ENCODE data around the gene BAIAP3.

Gene BAIAP3

DNA sequence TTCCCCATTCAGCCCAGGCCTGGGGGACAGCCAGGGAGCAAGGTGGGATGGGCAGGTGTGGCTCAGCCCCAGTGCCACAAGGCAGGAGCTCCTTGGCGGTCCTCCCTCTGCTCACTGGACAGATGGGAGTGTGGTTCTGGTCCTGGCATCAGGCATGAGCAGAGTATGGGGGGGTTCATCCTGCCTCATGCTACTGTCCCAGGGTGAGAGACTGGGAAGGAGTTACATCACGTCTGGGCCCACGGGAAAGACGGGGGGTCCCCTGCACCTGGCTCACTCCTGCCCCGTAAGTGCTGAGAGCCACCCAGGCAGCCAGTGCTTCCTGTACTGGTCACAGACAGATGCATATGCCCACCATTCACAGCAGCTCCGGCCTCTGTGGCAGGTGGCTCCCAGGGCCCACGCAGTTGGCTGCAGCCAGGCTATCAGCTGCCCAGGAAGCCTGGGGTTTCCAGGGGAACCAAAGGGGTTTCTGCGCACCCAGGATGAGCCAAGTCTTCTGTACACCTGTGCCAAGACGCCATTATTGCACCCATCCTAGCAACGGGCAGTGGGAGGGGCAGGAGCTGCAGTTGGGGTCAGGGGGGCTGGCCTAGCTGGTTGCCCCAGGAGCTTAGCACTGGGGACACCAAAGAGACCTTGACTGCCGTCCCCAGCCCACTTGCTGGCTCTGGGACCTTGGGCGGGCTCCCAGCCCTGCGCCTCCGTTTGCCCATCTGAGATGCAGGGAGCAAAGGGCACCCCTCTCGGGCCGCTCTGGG, 1.9 kb downstream of the BAIAP3 start:
- no peak for DNase-seq

DNA sequence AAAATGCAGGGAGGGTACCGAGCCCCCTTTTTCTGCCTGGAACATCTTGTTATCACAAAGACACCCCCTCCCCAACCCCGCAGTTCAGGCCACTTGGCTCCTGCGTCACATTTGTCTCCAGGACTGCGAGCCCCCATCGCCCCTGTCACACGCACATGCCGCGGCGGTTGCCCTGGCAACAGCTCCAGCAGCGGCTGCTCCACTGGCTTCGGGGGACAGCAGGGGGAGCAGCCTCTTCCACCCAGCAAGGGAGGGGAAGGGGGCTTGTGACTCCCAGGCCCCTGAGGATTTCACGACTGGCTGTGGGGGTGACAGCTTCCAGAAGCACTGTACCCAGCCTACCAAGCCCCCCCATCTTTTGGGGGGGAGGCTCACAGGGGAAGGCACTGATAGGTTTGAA, 2.6 kb downstream of the BAIAP3 start:
- DNase-seq, result peak; percentile 31

DNA sequence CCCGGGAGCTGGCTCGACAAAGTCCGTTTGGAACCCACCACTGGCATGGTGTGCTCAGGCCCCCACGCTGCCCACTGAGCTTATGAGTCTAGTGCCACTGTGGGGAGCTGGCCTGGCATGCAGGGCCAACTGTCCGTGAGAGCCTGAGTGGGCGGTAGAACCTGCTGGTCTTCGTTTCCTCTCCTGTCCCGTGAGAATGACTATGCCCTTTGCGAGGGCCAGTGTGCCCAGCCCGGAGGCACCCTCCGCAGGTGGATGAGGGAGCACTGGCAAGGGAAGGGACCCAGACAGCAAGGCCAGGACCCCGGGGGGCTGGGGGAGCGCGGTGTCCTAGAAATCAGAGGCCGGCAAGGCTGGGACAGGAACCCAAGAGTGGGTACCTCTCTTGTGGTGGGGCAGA, 3.2 kb downstream of the BAIAP3 start:
- no peak for DNase-seq

DNA sequence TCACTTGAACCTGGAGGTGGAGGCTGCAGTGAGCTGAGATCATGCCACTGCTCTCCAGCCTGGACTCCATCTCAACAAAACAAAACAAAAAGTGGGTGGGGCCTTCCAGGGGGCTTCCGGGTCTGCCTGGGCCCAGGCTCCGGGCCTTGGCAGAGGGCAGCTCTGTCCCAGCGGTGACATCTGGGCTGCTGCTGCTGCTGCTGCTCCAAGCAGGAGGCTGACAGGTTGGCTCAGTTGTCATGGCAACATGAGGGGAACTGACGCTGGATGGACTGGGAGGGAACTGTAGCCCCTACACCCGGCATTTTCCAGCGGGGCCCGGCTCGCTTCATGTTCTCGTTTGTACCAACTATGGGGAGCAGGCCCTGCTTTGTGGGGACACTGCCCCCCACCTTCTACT, 4.0 kb downstream of the BAIAP3 start:
- DNase-seq, result peak; percentile 39

DNA sequence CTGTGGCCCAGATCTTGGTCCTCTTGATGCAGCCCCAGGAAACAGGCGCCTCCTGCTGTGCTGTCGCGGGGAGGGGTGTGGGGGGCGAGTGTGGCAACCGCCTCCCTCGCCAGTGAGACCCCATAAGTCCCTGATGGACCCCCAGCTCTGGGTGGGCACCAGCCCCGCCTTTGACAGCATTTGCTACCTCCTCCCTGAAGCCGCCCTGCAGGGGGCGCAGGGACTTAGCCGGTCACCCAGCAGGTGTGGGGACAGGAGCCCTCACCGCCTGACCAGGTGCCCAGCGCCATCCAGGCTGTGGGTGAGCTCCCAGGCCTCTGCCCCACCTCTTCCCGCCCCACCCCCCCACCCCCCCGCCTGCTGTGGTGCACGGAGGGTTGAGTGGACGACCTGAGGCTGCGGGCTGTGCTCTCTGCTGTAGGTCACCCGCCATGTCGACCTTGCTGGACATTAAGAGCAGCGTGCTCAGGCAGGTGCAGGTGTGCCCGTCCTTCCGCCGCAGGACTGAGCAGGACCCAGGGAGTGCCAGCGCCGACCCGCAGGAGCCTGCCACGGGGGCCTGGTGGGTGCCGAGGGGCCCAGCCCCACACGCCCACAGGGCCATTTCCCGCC, 4.8 kb downstream of the BAIAP3 start:
- DNase-seq, result peak; percentile 75

DNA sequence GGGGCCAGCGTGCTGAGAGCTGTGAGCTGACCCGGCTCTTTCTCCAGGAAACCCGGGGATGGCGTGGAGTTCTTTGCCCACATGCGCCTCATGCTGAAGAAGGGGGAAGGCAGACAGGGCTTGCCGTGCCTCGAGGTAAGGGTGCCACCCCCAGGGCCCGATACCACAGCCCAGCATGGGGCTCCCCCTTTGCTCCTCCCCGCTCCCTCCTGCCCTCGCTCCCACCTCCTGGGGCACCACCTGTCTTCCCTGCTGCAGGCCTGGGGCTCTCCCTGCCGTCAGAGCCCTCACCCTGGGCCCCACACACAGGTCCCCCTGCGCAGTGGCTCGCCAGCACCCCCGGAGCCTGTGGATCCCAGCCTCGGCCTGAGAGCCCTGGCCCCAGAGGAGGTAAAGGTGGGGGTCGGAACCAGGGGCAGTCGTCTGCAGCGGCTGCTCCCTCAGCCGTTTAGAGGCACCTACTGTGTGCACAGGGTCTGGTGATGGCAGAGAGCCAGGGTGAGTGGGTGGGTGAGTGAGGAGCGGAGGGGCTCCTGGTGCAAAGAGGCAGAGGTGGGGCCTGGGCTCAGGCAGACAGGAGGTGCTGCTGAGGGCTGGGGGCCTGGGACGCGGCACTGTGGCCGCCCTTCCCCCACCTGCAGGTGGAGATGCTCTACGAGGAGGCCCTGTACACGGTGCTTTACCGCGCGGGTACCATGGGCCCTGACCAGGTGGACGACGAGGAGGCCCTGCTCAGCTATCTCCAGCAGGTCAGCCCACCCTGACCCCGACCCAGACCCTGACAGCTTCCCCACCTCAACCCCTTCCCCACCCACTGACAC, 5.6 kb downstream of the BAIAP3 start:
- no peak for DNase-seq

GRCh38 chr16:1340730-1341494, 7.5 kb downstream of the BAIAP3 start:
- DNase-seq, result no peak

GRCh38 chr16:1341495-1342420, 8.3 kb downstream of the BAIAP3 start:
- DNase-seq, result no peak

DNA sequence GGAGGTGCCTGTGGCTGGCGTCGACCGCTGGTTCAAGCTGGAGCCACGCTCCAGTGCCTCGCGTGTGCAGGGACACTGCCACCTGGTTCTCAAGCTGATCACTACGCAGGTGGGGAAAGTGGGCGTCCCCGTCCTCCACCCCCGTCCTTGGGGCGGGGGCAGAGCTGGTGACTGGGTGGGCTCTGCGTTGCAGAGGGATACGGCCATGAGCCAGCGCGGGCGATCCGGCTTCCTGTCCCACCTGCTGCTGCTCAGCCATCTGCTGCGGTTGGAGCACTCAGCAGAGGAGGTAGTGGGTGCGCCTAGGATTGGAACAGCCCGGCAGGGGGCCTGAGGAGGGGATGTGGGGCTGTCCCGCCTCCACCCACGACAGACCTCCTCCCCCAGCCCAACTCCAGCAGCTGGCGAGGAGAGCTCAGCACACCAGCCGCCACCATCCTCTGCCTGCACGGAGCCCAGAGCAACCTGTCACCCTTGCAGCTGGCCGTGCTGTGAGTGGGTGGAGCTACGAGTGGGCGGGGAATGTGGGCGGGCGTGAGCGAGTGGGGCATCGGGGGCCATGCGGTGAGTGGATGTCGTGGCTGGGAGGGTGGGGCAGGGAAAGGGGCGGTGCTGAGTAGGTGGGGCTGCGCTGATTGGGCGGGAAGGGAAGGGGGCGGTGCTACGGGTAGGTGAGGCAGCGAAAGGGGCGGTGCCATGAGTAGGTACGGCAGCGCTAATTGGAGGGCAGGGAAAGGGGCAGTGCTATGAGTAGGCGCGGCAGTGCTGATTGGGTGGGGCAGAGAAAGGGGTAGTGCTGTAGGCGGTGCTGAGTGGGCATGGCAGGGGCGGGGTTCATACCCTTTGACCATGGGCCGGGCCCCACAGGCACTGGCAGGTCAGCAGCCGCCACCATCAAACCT, 9.3 kb downstream of the BAIAP3 start:
- peak; percentile 100 for DNase-seq

DNA sequence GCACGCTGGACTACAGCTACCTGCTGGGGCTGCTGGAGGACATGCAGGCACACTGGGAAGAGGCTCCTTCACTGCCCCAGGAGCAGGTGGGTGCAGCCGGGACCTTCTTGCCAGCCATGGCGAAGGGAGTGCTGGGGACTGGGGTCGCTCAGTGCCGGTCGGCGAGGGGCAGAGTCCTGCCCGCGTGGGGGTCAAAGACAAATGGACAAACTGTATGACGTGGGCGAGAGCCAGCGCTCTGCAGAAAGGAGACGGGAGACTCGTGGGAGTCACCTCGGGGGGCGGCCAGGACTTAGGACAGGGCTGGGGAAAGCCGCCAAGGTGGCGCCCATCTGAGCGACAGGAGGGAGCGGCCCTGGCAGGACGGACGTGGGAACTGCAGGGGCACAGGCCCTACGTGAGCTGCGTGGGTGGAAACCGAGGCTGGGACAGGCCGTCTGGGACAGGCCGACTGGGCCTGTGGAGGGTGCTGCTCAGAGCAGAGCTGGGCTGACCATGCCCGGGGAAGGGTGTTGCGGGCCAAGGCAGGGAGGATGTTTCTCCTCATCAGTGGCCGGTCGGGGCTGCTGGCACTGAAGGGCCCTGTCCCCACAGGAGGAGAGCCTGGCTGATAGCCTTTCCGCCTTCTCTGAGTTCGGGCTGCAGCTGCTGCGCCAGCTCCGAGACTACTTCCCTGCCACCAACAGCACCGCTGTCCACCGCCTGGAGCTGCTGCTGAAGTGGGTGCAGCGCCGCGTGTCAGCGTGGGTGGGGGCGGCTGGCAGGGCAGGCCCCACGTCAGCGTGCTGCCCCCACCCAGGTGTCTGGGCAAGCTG, 10.2 kb downstream of the BAIAP3 start:
- peak; percentile 25 for DNase-seq

DNA sequence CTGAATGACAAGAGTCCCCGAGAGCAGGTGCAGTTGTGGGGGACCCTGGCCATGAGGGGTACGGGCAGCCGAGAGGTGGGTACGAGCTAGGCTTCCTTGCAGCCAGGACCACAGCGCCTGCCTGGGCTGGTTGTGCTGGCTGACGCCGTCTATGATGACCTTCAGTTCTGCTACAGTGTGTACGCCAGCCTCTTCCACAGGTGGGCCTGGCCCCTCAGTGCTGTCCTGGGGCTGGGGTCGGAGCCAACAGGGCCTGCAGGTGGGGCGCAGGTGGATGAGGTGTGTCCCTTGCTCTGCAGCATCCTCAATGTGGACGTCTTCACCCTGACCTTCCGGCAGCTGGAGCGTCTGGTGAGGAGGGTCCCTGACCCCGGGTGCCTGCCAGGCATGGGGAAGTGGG, 11.1 kb downstream of the BAIAP3 start:
- no peak for DNase-seq

GRCh38 chr16:1345087-1345486, 11.6 kb downstream of the BAIAP3 start:
- no peak for DNase-seq

GRCh38 chr16:1345651-1346421, 12.4 kb downstream of the BAIAP3 start:
- DNase-seq, result no peak

- DNase-seq, result peak; percentile 53
Observed at GRCh38 chr16:1346422-1347285, 13.2 kb downstream of the BAIAP3 start.

DNA sequence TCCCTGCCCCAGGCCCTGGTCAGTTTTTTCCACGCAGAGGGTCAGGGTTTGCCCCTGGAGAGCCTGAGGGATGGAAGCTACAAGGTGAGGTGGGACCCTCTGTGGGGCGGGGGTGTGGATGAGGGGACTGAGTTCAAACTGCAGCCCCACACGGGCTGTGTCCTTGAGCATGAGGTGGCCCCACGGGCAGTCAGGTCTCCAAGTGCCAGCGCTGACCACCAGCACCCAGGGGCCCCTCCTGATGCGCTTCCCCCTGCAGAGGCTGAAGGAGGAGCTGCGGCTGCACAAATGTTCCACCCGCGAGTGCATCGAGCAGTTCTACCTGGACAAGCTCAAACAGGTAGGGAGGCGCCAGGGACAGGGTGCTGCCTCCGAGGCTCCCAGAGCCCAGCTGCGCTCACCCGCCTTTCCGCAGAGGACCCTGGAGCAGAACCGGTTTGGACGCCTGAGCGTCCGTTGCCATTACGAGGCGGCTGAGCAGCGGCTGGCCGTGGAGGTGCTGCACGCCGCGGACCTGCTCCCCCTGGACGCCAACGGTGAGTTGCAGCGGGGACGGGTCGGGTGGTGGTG, 13.9 kb downstream of the BAIAP3 start:
- DNase-seq, result no peak

DNA sequence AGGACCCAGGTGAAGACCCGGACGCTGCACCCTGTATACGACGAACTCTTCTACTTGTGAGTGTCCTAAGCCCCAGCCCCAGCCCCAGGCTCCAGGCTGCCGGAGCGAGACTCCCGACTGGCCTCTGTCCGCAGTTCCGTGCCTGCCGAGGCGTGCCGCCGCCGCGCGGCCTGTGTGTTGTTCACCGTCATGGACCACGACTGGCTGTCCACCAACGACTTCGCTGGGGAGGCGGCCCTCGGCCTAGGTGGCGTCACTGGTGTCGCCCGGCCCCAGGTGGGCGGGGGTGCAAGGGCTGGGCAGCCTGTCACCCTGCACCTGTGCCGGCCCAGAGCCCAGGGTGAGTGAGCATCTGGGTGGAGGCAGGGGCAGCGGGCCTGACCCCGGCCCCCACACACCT, 14.5 kb downstream of the BAIAP3 start:
- no peak for DNase-seq

GRCh38 chr16:1348441-1348840, 15.0 kb downstream of the BAIAP3 start:
- DNase-seq, result no peak

DNA sequence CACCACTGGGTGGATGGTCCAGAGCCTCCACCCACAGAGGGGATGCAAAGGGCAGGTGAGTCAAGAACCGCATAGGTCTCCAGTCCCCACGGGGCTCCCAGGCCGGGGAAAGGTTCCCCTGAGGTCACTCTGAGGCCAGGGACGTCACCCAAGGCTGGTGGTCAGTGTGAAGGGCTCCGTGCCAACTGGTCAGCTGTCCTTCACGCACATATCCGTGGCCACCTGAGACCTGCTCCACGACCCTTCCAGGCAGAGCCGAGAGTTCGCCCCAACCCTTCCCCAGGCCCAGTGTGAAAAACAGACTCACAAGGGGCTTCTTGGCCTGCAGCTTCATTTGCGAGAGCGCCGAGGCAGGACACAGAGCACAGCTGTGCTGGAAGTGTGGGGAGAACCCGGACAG, 15.5 kb downstream of the BAIAP3 start:
- no peak for DNase-seq

Measured in NCI-H82 (cell line).